NCI-H1417 (cell line): ENCODE results near the gene MFNG.
A peak's percentile ranks its signal among the peaks of the same experiment; 100 is the strongest.

Source experiments
- DNase-seq, 3 experiments: peaks; one replicate each; lab custom pipeline; 2025; lab: John Stamatoyannopoulos, UW

Gene MFNG

DNA sequence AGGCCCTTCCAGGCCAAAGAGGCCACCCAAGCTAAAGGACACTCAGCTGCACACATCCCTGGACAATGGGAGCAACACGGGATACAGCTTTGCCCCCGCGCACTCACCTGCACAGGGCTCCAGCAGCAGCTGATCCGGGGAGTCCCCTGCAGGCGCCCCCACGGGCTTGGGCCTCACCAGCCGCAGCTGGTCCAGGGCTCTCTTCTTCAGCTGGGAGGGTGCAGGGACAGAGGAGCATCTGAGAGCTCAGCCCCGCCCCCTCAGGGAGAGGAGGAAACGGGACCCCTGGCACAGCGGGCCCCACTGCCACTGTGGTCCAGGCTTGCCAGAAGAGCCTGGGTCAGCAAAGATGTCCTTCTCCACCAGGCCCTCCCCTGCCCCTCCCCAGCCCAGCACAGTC lies 7.8 kb upstream of the MFNG start:
- DNase-seq: no peak

DNA sequence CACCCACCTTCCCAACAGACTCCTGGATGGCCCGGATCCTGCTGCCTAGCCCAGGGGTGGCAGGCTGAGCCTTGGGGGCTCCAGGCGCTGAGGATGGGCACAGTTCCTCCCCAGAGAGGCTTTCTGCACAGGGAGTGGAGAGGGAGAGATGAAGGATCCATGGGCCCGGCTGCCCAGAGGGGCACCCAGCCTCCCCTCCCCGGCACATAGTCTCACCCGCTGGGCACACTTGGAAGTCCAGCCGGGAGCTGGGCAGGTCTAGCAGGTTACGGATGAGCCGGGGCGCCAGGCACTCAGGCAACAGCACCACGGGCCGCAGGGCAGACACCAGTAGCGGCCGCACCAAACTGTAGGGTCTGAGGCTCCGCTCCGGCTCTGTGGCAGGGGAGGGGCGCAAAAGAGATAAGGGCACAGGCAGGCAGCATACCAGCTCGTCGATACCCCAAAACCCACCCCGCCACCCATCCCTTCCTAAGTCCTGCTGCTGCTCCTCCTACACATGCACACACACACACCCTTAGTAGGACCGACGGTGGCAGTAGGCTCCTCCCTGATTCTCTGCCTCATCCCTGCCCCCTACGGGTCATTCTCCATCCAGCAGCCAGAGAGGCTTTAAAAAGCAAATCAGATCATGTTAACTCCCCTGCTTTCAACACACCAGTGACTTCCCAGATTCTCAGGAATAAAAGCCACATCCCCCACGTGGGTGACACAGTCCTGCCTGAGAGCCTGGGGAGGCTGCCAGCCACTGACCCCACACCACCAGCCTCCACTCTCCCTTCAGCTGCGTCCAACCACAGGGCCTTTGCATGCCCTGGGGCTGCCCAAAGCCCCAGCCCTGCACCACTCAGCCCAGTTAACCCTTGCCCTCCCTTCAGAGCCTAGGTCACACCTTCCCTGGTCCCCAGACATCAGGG lies 6.5 kb upstream of the MFNG start:
- no peak for DNase-seq

DNA sequence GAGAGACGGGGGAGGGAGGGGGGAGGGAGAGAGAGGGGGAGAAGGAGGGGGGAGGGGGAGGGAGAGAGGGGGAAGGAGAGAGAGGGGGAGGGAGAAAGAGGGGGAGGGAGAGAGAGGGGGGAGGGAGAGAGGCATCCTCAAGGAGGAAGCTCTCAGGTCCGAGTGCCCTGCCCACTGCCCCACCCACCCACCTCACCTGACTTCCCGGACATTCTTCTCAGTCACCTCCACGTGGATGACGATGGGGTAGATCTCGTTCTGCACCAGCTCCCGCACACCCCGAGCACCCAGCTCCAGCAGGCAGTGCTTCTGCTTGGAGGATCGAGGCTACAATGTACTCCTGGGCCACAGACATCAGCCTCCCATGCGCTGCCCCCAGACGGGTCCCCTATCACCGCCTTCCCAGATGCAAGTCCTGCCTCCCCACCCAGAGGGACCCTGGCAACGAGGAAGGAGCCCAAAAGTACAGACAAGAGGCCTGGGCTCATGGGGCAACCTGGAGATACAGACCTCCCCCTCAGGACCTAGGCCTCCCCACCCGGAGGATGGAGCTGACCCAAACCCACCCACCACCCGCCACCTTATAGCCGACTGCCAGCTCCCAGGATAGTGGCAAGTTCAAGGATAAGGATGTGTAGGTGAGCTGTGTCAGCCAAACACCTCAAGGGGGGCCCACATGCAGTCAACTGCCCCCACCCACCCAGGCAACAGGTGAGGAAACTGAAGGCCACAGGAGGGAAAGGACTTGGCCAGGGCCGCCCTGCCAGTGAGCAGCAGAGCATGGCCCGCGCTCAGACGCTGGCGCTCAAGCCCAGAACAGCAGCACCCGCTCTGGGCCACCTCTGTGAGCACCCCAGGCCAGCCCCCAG lies 5.6 kb upstream of the MFNG start:
- DNase-seq: no peak

DNA sequence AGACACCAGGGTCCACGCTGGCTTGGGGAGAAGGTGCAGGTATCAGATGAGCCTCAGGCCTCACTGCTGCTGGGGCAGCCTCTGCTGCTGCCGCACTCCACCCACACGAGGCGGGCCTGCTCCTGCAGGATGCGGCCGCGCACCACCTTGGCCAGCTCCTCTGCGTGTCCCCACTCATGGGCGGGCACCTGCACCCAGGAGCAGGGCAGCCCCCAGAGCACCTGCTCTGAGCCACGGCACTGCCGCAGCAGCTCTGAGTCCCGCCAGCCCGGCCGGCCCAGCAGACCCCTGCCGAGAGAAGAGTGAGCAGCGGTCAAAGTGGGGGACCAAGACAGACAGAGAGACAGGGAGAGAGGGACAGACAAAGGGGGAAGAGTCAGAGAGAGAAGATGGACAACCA lies 4.9 kb upstream of the MFNG start:
- peak in 1 of 3 experiments; percentile 5 for DNase-seq

DNA sequence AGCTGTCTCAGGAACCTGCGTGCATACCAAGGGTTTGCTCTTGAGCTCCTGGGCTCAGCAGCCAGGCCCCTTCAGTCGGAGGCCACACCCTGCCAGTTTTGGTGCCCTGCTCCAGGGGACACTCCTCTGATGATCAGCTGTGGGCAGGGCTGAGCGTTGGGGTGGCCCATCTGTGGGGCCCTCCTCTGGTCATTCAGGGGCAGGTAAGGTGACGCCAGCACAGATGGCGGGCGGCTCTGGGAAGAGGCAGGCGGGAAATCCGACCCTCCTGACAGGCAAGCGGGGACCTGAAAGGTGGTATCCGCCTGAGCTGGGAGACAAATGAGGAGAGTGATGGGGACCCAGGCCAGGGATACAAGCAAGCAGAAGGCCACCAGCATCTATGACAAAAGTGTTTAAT lies 3.8 kb upstream of the MFNG start:
- no peak for DNase-seq

DNA sequence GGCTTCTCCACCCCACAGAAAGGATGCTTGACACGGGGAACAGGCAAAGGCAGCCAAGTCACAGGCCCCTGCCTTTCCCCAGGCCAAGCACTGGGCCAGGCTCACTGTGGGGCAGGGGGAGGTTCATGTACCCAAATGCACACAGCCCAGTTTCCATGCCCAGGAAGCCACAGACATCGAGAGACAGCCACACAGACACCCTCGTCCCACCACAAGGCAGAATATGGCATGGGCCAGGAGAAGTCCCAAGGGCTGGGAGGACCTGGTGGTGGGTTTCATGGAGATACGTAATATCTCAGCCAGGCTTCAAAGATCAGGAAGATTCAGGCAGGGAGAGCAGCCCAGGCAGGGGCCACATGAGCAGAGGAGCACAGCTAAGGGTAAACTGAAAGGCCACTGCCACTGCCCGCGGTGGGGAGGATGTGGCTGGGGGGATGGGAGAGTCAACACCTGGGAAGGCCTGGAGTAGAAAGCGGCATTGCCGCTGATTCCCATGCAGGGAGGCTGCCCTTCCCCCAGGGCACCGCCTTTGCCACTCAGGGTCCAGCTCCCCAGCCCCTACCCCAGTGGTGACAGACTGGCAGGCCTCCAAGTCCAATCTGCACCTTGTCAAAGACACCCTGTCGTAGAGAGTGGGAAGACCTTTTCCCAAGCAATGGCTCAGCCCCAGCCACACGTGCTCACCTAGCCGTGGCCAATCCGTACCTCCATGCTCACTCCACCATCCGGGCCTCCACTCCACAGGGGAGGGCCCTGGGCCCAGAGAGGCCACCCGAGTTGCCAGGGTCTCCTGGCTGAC lies 2.4 kb upstream of the MFNG start:
- peak in 1 of 3 experiments; percentile 13 for DNase-seq

DNA sequence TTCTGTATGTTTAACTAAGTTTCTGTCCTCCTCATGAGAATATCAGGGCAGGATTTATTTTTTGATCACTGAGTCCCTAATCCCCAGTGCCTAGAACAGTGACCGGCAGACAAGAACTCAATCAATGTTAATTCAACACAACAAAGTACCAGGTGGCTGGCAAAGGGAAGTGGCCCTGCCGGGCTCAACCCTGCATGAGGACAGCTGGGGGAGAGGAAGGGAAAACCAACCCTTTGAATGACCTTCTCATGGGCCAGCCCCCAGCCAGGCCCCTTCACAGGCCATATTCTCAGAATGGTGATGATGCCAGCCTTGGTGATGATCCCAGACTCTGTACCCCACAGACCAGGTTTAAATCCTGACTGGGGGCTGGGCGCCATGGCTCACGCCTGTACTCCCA lies 1.4 kb upstream of the MFNG start:
- peak in 1 of 3 experiments; percentile 2 for DNase-seq

DNA sequence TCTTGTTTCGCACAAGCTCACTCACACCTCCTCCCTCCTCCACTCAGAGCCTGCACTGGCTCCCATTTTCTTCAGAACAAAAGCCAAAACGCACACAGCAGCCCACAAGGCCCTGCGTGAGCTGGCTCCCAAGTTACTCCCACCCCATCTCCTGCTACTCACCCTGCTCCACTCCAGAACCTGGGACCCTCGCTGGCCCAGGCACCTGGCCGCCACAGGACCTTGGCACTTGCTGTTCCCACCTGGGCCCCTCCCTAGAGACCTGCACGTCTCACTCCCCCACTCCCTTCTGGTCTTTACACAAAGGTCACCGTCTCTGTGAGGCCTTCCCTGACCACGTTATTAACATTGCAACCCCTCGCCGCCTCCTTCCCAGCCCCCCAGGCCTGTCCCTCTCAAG lies 945 bp upstream of the MFNG start:
- no peak for DNase-seq

DNA sequence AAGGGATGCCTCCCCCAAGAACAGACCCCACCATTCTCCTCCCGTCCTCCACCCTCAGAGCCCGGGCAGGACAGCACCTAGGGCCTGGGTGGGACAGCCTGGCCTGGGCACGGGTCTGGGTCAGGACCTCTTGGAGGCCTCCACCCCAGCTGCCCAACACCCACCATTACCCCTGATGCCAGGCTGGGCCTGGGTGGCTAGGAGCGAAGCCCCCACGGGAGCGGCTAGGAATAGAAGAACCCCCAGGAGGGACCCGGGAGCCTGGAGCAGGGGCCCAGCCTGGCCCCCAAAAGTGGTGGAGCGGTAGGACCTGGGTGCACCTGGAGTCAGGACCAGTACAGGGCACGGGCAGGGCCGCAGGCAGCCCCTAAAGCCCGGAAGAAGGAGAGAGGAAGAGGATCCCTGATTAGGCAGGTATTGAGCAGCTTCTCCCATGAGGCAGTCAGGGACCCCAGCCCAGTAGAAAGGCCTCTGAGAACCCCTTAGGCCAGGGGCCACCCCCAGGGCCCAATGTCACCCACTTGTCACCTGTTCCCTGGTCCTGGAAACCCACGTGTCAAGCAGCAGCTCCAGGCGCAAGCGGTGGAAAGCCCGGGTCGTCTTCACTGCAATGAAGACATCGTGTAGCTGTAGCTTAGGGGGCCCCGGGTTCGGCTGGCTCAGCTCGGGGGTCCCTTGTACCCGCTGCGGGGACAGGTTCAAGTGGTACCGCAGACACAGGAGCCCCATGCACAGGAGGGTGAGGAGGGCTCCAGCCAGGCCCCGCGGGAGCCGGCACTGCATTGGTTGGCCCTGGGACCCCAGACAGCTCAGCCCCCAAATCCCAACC lies 575 bp downstream of the MFNG start:
- no peak for DNase-seq

DNA sequence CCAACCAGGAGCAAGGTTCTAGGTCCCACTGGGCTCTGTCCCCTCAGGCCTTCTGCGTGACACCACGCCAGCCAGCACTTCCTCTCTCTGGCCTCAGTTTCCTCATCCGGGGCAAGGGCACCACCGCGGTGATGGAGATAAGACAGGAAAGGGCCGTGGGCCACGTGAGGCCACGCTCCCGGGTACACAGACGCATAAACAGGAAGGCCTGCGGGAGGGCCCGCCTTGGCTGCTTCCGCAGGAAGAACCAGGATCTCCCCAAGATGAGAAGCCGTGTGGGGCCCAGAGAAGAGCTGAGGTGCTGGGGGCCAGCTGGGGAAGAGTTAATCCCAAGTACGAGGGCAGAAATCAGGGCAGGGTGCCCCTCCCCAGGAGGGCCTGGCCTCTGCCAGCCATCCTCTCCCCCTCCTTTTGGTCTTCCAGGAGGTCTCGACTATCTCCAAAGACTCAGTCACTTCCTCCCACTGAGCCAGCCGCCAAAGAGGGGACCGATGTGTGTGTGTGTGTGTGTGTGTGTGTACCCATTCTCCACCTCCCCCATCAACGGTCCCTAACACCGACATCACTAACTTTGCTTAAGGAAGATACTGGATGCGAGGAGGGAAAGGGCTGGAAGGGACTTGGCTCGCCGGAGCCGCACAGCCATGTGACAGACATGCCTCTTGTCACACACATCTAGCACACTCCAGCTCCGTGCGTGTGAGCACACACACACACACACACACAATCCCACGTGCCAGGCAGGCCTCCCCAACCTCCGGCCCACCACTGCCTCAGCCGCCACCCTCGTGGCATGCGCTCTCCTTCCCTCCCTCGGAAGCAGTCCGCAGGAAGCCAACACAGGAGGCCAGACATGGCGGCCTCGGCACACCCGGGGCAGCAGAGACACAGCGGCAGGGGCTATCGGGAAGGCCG lies 1.4 kb downstream of the MFNG start:
- no peak for DNase-seq

DNA sequence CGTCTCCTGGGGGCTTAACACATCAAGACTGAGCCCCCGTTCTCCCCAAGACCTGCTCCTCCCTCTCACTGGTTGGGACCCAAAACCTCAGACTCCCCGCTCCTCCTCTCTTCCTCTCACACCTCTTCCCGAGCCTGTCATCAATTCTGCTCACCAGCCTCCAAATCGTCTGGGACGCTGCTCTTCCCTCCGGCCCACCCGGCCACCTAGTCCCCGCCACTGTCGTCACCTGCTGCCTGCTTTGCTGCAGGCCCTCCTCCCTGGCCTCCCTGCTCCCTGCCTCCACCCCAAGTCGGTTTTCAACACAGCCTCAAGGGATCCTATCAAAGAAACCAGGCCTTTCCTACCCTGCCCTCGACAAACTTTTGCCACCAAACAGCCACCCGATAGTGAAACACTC lies 3.1 kb downstream of the MFNG start:
- no peak for DNase-seq

DNA sequence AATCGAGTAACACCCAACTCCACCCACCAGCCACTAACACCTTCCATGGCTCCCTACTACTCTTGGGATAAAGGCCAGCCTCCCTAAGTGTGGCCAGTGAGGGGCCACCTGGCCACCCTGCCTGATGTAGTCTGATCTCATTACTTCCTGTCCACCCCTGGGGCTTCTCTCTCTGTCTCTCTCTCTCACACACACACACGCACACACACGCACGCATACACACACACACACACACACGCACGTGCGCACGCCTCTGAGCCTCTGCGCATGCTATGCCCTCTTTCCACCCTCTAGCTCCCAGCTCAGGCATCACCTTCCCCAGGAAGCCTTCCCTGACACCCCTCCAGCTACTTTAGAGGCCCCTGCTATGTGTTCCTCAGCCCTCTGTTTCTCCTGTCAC lies 3.9 kb downstream of the MFNG start:
- no peak for DNase-seq

DNA sequence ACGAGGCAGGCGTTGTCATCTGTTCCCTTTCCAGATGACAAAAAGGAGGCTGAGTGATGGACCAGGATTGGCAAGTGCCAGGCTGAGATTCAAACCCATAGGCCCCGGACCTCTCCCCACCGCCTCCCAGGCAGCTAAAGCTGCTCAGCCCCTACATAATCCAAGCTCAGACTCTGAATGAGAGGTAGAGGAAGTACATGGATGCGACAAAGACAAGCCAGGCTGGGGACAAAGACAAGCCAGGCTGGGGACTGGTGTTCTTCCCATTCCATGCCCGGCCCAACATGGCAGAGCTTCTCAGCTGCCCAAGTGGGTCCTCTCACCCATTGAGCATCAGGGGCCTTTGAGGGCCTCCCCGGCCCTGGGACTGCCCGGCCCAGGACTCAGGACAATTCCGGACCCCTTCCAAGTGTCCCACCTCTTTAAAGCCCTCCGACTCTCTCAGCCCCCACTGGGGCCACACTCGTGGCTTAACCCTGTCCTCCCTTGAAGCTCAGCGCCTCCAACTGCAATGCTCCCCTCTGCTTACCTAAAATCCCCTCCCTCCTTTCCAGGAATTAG lies 4.8 kb downstream of the MFNG start:
- no peak for DNase-seq

DNA sequence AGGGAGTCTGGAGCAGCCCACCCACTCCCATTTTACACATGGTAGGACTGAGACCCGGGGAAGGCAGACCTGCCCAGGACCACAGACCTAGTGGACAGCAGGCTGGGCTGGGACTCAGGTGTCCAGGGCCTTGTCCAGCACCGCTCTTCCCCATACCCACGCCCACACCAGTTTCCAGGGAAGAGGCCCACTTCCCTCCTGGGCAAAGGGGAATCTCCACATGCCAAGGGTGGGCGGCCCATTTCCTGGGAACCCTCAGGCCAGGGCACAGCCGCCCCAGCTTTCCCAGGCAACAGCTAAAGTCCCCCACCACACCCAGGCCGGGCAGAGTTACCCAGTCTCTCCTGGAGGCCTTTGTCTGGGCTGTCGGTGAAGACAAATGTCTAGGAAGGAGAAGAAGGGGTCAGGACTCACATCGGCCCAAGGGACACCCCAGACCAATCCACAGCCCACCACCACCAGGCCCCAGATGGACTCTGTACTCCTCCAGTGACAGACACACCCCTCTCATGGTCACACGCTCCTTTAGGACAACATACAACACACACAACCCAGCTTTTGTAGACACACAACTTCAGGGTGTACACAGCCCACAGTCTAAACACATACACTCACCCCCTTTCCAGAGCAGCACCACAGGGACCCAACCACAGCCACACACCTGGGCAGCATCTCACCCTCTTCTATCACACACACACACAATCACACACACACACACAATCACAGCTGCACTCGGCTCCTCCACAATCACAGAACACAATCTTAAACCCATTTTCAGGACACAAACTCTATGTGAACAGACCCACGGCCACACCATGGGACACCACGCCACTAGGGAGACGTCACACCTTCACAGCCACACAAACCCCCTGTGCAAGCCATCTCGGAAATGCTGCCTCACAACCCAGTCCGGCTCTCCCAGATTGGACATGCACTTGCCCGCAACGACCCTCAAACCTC lies 5.5 kb downstream of the MFNG start:
- DNase-seq: no peak

DNA sequence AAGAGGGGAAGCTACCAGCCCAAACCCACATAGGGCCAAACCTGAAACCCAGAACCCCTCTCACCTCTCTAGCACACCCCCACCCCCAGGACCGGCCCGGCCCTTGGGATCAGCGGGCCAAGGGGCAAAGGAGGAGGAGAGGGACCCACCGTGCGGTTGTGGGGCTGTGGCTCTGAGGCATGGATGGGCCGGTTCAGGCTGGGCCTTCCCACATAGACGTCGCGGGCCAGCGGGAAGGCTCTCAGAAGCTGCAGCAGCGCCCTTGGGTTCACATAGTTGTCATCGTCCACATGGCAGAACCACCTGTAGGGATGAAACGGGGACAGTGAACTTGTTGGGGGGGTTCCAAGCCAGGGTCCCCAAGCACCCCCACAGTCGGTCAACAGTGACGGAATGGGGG lies 7.0 kb downstream of the MFNG start:
- no peak for DNase-seq

DNA sequence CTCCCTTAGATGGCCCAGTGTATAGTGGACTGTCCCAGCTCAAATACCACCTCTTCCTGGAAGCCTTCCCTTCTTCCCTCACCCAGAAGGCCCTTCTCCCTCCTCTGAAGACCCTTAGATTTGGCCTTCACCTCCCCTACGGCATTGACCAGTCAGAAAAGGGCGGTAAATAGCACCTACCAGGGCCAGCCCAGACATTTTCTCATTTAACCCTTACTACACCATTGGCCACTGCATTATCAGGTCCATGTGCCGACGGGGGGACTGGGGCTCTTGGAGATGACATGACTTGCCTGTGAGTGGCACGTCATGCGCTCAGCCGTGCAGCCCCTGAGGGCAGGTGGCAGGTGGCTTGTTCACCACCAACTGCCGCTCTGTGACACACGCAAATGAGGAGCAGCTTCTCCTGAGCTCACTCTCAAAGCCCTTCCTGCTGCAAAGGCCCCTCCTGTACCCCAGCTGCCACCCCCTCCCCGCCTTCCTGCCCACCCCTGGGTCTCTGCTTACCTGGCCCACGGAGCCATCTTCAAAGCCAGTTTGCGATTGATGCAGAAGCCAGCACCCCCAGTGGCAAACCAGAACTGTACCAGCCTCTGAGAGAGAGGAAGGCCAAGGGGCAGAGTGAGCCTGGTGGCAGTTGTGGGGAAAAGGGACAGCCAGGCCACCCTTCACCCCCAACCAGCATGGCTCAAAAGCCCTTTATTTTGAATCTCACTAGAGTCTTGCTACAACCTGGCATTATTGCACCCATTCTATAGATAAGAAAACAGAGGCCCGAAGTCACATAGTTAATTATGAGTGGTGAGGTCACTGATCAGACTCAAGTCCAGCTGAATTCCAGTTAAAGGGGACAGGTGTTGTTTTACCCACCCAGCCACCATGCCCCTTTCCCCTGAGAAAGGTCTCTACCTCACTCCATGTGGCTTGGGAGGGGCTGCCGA lies 9.5 kb downstream of the MFNG start:
- peak in 2 of 3 experiments; percentile 8 to 36 for DNase-seq

DNA sequence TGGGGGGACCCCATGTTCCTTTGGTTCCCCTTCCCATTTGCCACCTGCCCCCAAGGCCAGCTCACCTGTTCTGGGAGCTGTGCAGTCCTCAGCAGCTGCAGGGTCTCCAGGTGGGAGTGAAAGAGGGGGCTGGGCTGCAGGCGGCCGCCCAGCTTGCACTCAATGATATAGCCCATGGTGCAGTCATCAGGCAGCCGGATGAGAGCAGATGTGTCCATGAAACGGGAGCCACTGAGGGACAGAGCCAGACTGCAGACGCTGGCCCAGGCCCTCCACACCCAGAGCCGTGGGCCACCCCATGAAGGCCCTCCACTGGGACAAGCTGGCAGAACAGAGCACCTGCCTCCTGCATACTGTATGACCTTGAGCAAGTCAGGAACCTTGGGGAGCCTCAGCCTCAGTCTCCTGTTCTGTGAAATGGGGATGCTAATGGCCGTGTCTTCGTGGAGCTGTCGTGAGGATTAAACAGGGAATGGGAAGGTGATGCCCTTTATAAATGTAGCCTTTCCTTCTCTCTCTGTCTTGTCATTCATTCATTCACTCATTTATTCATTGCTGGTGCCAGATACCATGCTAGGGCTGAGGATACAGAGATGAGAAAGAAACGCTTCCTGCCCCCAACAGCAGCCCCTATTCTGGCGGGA lies 11.6 kb downstream of the MFNG start:
- no peak for DNase-seq
